Measurements from ENCODE around the gene PCSK1N.
"Not testable (repeated sequence)": the region's sequence is repeated elsewhere in the genome, so short reads cannot be mapped to it uniquely, and the experiment has no call there.

Gene PCSK1N

GRCh38 chrX:48835524-48836329 lies at the start of gene PCSK1N:
TSS of gene PCSK1N (minus strand) at chrX:48835610. CDS start at chrX:48835532, 78 bp downstream.
- TF ChIP-seq CTCF (IDR thresholded peaks at IDR 0.05; ENCODE audit: unreplicated experiment in 3 of 3): no peak
- no peaks in the 10 kb centered on the region for H3K36me3 Mint-ChIP-seq (ENCODE audit: low read depth)
- H3K27me3 Mint-ChIP-seq (ENCODE audit: low read depth): peaks cover 57% of the 10 kb centered on the region
- H3K4me1 Mint-ChIP-seq: peaks cover 6% of the 10 kb centered on the region
- no peak within 1 kb of the TSS for H3K27ac Mint-ChIP-seq
- H3K4me3 Mint-ChIP-seq: peak within 1 kb of the TSS; percentile 74 to 82 (median 79)
- peaks cover 12% of the 10 kb centered on the region for H3K9me3 Mint-ChIP-seq

- no peaks in the 10 kb centered on the region for H3K4me1 Mint-ChIP-seq
- no peak overlapping the region for H3K27ac Mint-ChIP-seq
- H3K4me3 Mint-ChIP-seq: no peak overlapping the region
- no peaks in the 10 kb centered on the region for H3K36me3 Mint-ChIP-seq (ENCODE audit: low read depth)
- TF ChIP-seq CTCF (IDR thresholded peaks at IDR 0.05; ENCODE audit: unreplicated experiment in 3 of 3): no peak
- peaks cover 3% of the 10 kb centered on the region for H3K9me3 Mint-ChIP-seq
- H3K27me3 Mint-ChIP-seq (ENCODE audit: low read depth): no peaks in the 10 kb centered on the region
These were observed 48.3 kb upstream of the PCSK1N start for GRCh38 chrX:48883729-48884128.

GRCh38 chrX:48876944-48877343 lies 41.5 kb upstream of the PCSK1N start:
- H3K27ac Mint-ChIP-seq; H3K36me3 Mint-ChIP-seq (ENCODE audit: low read depth); H3K9me3 Mint-ChIP-seq; H3K4me3 Mint-ChIP-seq; H3K27me3 Mint-ChIP-seq (ENCODE audit: low read depth); H3K4me1 Mint-ChIP-seq: not testable (repeated sequence)

GRCh38 chrX:48872017-48872416 lies 36.6 kb upstream of the PCSK1N start:
- not testable (repeated sequence) for H3K36me3 Mint-ChIP-seq (ENCODE audit: low read depth); H3K4me1 Mint-ChIP-seq; H3K27ac Mint-ChIP-seq; H3K9me3 Mint-ChIP-seq; H3K27me3 Mint-ChIP-seq (ENCODE audit: low read depth); H3K4me3 Mint-ChIP-seq

- peaks cover 3% of the 10 kb centered on the region for H3K27me3 Mint-ChIP-seq (ENCODE audit: low read depth)
- no peak for TF ChIP-seq CTCF (IDR thresholded peaks at IDR 0.05; ENCODE audit: unreplicated experiment in 3 of 3)
- no peak overlapping the region for H3K27ac Mint-ChIP-seq
- no peaks in the 10 kb centered on the region for H3K4me1 Mint-ChIP-seq
- H3K36me3 Mint-ChIP-seq (ENCODE audit: low read depth): no peaks in the 10 kb centered on the region
- H3K4me3 Mint-ChIP-seq: no peak overlapping the region
- peaks cover 6% of the 10 kb centered on the region for H3K9me3 Mint-ChIP-seq
These were observed 28.8 kb upstream of the PCSK1N start for GRCh38 chrX:48864210-48864609.

GRCh38 chrX:48854898-48855297 lies 19.5 kb upstream of the PCSK1N start:
- H3K36me3 Mint-ChIP-seq (ENCODE audit: low read depth): no peaks in the 10 kb centered on the region
- H3K9me3 Mint-ChIP-seq: peaks cover 18% of the 10 kb centered on the region
- peak in 1 of 3 experiments; percentile 13 for TF ChIP-seq CTCF (IDR thresholded peaks at IDR 0.05; ENCODE audit: unreplicated experiment in 3 of 3)
- peaks cover 3% of the 10 kb centered on the region for H3K27me3 Mint-ChIP-seq (ENCODE audit: low read depth)
- no peak overlapping the region for H3K27ac Mint-ChIP-seq
- H3K4me3 Mint-ChIP-seq: no peak overlapping the region
- H3K4me1 Mint-ChIP-seq: no peaks in the 10 kb centered on the region

- H3K27me3 Mint-ChIP-seq (ENCODE audit: low read depth); H3K36me3 Mint-ChIP-seq (ENCODE audit: low read depth); H3K4me1 Mint-ChIP-seq; H3K27ac Mint-ChIP-seq; H3K4me3 Mint-ChIP-seq: not testable (repeated sequence)
- H3K9me3 Mint-ChIP-seq: peaks cover 20% of the 10 kb centered on the region
These were observed 18.9 kb upstream of the PCSK1N start for GRCh38 chrX:48854121-48854804.

GRCh38 chrX:48853494-48853893 lies 18.1 kb upstream of the PCSK1N start:
- not testable (repeated sequence) for H3K4me3 Mint-ChIP-seq, H3K27ac Mint-ChIP-seq

More at GRCh38 chrX:48853494-48853893, 18.1 kb upstream of the PCSK1N start:
- H3K36me3 Mint-ChIP-seq (ENCODE audit: low read depth); H3K4me1 Mint-ChIP-seq; H3K27me3 Mint-ChIP-seq (ENCODE audit: low read depth): not testable (repeated sequence)
- peaks cover 24% of the 10 kb centered on the region for H3K9me3 Mint-ChIP-seq
